MG63 (cell line): ENCODE data around the gene PRR33. TPM values are rescaled to one million over a fixed set of nuclear protein-coding genes. Genes with fewer than 3 reads are reported as not detected.
A peak's percentile ranks its signal among the peaks of the same experiment; 100 is the strongest.
"Not testable (repeated sequence)": the region's sequence is repeated elsewhere in the genome, so short reads cannot be mapped to it uniquely, and the experiment has no call there.

Experiments
- DNase-seq: peaks from one replicate; pipeline ENCODE4 v3.0.0-alpha.2; 2020
- H3K27me3 ChIP-seq: fragments of 250-450 bp; sonication (Bioruptor Pico); 2 replicates; pipeline ENCODE4 v1.5.1; 2020; ENCODE audit warnings: mild to moderate bottlenecking, moderate library complexity
- H3K36me3 ChIP-seq: fragments of 250-450 bp; sonication (Bioruptor Pico); 2 replicates; pipeline ENCODE4 v1.5.1; 2020; ENCODE audit warnings: mild to moderate bottlenecking, moderate library complexity
- H3K4me3 ChIP-seq: fragments of 250-450 bp; sonication (Bioruptor Pico); 2 replicates; pipeline ENCODE4 v1.5.1; 2020; ENCODE audit warnings: mild to moderate bottlenecking, moderate library complexity
- H3K9me3 ChIP-seq: fragments of 250-450 bp; sonication (Bioruptor Pico); 2 replicates; pipeline ENCODE4 v1.5.1; 2020; ENCODE audit warnings: mild to moderate bottlenecking, moderate library complexity
- total RNA-seq: library from RNA; depleted of rRNA; stranded (reverse); fragments of >200 nt; shearing (Covaris generic); gene quantifications from 2 replicates; pipeline ENCODE4 v1.2.3, GENCODE V29; 2014; ENCODE audit warnings: low replicate concordance

PRR33 gene
- total RNA-seq, 1 experiment from 2014 or later, result not detected

GRCh38 chr11:1886551-1886950, 5.1 kb downstream of the PRR33 start:
- H3K4me3 ChIP-seq, DNase-seq, H3K27me3 ChIP-seq, H3K9me3 ChIP-seq: not testable (repeated sequence)
- peaks cover 54% of the 10 kb centered on the region for H3K36me3 ChIP-seq

DNA sequence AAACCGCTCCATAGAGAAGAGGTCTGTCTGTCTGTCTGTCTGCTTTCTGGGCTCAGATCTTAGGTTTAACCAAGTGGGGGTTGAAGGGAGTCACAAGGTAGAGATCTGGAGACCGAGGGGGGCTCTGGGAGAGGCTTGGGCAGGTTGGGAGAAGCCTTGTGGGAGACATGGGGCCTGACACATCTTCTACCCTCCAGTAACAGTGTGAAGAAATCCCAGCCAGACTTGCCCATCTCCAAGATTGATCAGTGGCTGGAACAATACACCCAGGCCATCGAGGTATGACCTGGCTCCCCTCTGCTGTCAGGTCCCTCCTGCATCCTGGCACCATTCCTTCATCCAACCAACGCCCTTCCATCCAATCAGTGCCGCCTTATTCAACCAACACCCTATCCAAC, 7.4 kb downstream of the PRR33 start:
- no peak for DNase-seq
- Histone ChIP-seq H3K9me3 (no peaks in the 10 kb centered on the region), H3K36me3 (peaks cover 62% of the 10 kb centered on the region), H3K27me3 (no peaks in the 10 kb centered on the region), H3K4me3 (no peak overlapping the region)

DNA sequence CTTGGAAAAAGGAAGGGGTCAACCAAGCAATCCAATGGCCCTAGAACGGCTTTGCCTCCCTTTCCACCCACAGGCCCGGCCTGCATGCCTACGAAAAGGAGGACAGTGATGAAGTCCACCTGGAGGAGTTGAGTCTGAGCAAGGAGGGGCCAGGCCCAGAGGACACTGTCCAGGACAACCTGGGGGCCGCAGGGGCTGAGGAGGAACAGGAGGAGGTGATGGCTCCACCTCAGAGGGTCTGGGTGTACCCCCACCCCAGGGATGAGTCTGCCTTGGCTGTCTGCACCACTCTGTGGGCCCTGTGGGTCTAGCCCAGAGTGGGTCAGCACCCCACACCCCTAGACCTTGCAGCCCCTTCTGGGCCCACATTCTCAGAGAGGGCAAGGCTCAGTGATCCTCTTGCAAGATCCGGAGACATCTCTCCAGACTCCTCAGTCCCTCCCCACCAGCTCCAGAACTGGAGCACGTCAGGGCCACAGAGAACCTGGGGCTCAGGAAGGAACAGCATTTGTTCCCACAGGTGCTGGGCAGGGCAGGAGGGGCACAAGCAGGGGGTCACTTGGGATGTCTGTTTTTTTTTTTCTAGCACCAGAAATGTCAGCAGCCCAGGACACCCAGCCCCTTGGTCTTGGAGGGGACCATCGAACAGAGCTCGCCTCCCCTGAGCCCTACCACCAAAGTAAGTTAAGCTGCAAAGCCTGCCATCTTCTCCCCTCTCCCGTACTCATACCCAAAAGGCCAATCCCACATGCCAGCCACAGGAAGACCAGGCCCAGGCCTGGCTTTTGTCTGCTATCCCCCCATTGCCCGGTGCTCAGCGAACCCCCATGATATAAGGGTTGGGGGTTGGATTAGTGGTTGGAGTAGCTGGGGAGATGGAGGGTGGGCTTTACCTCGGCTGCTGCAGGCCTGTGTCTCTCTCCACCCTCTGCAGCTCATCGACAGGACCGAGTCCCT, 8.1 kb downstream of the PRR33 start:
- H3K4me3 ChIP-seq, result no peak overlapping the region
- DNase-seq, result no peak
- no peaks in the 10 kb centered on the region for H3K9me3 ChIP-seq
- peaks cover 62% of the 10 kb centered on the region for H3K36me3 ChIP-seq
- H3K27me3 ChIP-seq, result no peaks in the 10 kb centered on the region

DNA sequence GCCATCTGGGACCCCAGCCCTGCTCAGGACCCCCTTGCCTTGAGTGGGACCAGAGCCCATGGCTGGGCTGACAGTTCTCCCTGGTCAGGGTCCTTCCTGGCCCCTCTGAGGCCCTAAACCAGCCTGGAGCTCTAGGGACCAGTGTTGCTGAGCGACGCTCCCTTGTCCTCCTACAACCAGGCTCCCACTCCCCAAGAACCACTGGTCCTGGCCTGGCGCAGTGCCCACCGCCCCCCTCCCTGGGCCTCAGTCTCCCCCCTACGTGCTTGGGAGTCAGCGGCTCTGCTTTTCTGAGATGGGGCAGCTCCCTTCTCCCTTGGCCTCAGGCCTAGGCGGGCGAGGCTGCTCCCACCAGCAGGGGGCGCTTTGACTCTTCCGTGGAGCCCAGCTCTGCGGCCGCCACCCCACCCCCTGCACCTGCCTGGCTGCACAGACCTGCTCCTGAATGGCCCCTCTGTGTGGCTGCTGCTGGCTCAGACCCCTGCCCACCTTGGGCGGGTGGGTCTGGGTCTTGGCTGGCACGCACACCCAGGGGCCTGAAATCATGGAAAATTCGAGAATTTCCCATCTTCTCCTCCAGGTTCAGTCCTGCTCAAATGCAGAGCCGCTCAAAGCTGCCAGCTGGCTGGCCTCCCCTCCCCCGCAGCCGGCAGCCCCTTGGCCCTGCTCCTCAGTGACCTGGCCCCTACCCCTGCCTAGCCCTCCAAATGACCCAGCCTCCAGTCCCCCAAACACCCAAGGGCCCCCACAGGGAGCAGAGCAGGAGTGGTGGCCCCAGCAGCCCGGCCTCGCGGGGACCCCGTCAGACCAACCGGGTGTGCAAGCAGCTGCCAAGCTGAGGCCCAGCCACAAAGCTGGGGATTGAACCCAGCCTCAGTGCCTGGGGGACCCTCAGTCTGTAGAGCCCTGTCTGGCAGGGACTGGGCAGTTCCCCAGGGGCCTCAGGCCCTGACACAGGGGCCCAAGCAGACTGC, 9.1 kb downstream of the PRR33 start:
- Histone ChIP-seq H3K9me3 (no peaks in the 10 kb centered on the region), H3K27me3 (no peaks in the 10 kb centered on the region), H3K4me3 (no peak overlapping the region), H3K36me3 (peaks cover 60% of the 10 kb centered on the region)
- DNase-seq, result no peak

DNA sequence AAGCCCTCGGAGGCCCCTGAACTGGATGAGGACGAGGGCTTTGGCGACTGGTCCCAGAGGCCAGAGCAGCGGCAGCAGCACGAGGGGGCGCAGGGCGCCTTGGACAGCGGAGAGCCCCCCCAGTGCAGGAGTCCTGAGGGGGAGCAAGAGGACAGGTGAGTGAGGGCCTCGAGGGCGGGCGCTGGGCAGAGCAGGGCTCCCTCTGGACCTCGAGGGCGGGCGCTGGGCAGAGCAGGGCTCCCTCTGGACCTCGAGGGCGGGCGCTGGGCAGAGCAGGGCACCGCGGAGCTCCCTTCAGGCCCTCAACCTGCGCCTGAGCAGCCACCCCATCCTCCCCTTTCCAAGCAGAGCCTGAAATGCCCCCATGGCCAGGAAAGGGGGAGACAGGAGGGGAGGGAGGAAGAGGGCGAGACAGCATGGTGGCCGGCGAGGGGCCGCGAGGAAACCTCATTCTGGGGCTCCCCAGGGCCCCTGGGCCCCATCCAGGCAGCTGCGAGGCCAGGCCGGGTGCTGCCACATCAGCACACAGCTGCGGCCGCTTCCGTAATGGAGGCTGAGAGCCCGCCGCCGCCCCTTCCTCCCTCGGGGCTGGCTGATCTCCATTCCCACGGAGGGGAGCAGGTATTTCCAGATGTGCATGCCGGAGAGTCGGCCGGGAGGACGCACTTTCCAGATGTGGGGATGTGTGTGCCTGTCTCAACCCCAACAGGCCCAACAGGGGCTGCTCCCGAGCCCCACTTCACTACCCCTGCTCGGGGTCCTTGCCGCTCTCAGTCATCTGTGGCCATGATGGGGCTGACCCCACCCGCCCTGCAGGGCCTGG, 10.0 kb downstream of the PRR33 start:
- Histone ChIP-seq H3K27me3 (no peaks in the 10 kb centered on the region), H3K36me3 (peaks cover 54% of the 10 kb centered on the region), H3K9me3 (no peaks in the 10 kb centered on the region), H3K4me3 (no peak overlapping the region)
- DNase-seq, result no peak

DNA sequence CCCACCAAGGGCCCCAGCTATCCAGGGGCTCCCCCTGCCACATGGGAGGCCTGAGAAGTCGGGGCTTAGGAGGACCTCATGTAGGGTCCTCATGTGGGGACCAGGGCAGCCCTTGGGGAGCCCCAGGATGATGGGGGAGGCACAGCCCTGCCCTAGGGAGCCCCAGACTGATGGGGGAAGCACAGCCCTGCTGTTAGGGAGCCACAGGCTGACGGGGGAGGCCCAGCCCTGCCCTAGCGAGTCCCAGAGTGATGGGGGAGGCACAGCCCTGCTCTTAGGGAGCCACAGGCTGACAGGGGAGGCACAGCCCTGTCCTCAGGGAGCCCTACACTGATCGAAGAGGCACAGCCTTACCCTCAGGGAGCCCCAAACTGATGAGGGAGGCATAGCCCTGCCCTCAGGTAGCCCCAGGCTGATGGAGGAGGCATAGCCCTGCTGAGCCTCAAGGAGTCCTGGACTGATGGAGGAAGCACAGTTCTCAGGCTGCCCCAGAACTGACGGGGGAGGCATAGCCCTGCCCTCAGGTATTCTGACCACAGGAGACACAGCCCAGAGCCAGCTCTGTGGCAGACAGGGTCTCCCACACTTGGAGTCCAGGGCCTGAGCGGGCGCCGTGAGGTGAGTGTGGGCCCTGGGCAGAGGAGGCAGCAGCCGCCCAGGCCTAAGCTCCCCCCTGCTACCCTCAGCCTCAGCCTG, 10.8 kb downstream of the PRR33 start:
- H3K36me3 ChIP-seq, result peaks cover 48% of the 10 kb centered on the region
- H3K9me3 ChIP-seq, result no peaks in the 10 kb centered on the region
- no peaks in the 10 kb centered on the region for H3K27me3 ChIP-seq
- DNase-seq, result no peak
- no peak overlapping the region for H3K4me3 ChIP-seq

DNA sequence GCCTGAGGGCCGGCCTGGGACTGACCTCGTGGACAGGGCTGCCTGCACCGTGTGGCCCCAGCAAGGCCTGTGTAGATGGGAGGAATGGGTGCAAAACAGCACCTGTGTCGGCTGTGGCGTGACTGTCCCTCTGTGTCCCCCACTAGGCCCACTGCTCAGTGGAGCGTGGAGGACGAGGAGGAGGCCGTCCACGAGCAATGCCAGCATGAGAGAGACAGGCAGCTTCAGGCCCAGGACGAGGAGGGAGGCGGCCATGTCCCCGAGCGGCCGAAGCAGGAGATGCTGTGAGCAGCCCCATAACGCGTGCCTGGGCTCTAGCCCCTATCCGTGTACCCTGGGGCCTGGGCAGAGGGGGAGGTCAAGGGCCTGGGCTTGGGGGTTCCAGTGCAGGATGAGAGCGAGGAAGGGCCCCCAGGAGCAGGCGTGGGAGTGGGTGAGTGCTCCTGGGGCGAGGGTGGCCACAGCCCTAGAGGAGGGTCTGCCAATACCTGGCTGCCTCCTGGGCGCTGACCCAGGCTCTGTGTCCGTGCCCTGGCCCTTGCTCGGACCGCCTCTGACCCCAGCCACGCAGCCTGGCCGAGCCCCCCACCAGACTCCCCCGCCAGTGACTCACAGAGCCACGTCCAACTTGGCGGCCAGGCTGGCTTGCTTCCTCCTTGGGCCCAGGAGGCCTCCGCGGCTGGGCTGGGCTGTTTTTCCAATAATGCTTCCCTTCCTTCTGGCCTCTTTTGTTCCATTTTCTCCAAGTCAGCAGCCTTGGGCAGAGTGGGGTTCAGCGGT, 11.6 kb downstream of the PRR33 start:
- Histone ChIP-seq H3K9me3 (no peaks in the 10 kb centered on the region), H3K4me3 (no peak overlapping the region), H3K36me3 (peaks cover 41% of the 10 kb centered on the region), H3K27me3 (no peaks in the 10 kb centered on the region)
- peak; percentile 79 for DNase-seq

- Histone ChIP-seq H3K27me3 (no peaks in the 10 kb centered on the region), H3K9me3 (no peaks in the 10 kb centered on the region), H3K36me3 (peaks cover 34% of the 10 kb centered on the region), H3K4me3 (no peak overlapping the region)
- no peak for DNase-seq
Observed at GRCh38 chr11:1879342-1879940, 12.3 kb downstream of the PRR33 start.

DNA sequence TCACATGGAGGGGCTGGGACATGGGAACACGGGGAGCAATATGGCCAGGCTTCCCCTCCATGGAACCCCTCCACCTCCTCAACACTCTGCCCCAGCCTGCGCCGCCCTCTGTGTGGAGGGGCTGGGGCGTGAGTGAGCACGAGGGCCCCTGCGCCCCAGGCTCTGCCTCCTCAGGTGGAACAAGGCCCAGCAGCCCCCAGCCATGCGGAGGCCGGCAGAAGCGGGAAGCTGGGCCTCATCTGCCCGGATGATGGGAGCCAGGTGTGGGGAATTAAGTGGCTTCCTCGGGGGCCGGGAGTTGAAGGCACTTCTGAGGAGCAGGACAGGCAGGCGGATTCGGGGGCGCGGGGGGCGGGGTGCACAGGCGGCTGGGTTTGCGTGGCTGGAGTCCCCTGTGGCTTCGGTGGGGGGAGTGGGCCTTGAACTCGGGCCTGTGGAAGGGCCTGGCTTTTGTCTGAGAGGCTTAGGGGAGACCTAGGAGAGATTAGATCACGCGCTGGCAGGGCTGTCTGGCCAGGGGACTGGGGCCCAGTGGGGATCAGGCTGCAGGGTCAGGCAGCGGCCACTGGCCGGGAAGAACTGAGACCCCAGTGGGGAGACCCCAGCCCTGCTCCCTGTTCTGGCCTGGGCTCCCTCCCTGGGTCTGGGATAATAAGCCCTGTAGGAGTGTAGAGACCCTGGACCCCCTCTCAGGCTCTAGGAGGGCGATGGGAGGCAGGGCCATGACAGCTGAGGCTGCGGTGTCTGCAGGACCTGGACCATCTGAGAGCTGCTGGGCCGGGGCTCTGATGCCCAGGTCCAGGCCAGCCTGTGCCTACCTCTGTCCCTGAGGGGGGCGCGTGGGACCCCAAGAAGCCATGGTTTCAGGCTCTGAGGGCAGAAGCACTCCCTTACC, 13.3 kb downstream of the PRR33 start:
- no peak overlapping the region for H3K4me3 ChIP-seq

DNA sequence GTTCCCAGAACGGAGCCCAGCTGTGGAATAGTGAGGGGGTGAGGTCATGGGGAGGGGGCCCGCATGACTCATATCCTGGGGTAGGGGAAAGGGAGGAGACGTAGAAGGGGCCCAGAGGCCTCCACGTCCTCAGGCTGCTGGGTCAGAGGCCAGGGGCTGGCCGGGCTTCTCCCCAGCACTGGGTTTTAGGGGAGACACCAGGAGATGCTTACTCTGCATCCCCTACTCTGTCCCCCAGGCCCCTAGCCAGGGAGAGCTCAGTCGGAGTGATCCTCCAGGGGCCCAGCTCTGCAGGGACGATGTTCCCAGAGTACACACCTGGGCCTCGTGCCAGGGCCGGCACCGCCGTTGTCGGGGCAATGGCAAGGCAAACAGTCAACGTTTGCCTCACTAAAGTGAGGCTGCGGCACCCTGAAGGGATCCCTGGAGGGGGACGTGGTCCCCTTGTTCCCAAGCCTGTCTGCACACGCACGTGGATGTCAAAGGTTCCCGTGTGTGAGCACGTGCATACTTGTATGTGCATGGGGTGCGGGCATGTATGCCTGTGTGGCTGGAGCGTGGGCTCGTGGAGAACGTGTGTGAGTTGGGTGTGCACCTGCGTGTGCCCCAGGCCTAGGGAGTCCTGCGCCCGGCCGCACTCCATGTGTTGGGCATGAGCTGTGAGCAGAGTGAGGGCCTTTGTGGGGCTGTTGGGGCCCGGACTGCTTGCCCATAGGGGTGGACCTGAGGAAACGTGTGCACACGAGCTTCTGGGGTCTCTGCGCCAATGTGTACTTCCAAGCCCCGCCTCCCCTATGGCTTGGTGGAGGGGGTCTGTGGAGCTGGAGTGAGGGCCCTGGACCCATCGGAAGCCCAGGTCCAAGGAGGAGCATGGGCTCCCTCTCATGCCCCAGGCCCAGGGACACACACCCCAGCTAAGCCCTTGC, 14.2 kb downstream of the PRR33 start:
- DNase-seq, result peak; percentile 79
- peaks cover 21% of the 10 kb centered on the region for H3K36me3 ChIP-seq
- no peak overlapping the region for H3K4me3 ChIP-seq

More for the DNA sequence above, 13.3 kb downstream of the PRR33 start:
- no peaks in the 10 kb centered on the region for H3K27me3 ChIP-seq
- no peak for DNase-seq
- H3K9me3 ChIP-seq, result no peaks in the 10 kb centered on the region
- peaks cover 26% of the 10 kb centered on the region for H3K36me3 ChIP-seq

DNA sequence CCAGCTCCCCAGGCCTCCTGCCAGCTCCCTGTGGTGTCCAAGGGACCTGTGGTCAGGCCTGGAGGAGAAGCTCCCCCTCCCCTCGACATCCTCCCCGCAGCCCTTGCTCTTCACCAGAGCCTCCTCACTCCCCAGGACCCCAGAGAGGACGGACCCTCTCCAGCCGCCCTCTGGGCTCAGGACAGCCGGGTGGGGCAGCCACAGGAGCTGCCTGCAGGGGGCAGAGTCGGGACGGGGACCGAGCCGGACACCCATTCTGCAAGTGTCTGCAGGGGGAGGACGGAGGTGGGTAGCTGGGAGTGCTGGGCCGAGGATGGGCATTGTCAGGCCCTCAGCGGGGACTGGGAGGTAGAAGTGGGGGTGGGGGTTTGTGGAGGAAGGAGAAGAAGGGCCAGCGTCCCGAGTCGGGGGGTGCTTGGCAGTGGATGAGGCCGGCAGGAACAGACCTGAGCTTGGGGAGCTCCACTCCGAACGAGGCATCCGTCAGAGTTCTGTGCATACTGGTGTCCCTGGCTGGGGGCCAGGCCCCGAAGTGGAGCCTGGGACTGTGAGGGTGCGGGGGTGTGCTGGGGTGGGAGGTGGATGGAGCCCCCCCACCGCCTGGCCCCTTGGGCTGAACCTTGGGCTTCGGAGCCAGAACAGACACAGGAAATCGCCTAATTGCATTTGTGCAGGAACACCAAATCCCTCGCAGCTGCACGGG, 15.2 kb downstream of the PRR33 start:
- DNase-seq, result peak; percentile 86
- Histone ChIP-seq H3K36me3 (peaks cover 17% of the 10 kb centered on the region), H3K27me3 (no peaks in the 10 kb centered on the region), H3K9me3 (no peaks in the 10 kb centered on the region), H3K4me3 (peak overlapping the region; percentile 27)

More for the DNA sequence above, 14.2 kb downstream of the PRR33 start:
- Histone ChIP-seq H3K27me3 (no peaks in the 10 kb centered on the region), H3K9me3 (no peaks in the 10 kb centered on the region)

- not testable (repeated sequence) for H3K27me3 ChIP-seq, H3K4me3 ChIP-seq, H3K9me3 ChIP-seq, DNase-seq
- peaks cover 12% of the 10 kb centered on the region for H3K36me3 ChIP-seq
Observed at GRCh38 chr11:1875851-1876301, 15.8 kb downstream of the PRR33 start.
